Astrocyte (in vitro differentiated cells and primary cell): ENCODE data around the gene KRT23.

Experiments
- EZH2 ChIP-seq: IDR thresholded peaks from 2 replicates; pipeline ENCODE4 v1.6.1; 2012; ENCODE audit warnings: mild to moderate bottlenecking, low read length, inconsistent platforms; ENCODE audit not compliant: insufficient read depth
- TF ChIP-seq, protein P1 (sequence below): IDR thresholded peaks from 2 replicates; pipeline ENCODE4 v1.5.1; 2011; ENCODE audit warnings: low read depth, mild to moderate bottlenecking, inconsistent platforms, low read length, moderate library complexity; ENCODE audit not compliant: insufficient read depth

DNA sequence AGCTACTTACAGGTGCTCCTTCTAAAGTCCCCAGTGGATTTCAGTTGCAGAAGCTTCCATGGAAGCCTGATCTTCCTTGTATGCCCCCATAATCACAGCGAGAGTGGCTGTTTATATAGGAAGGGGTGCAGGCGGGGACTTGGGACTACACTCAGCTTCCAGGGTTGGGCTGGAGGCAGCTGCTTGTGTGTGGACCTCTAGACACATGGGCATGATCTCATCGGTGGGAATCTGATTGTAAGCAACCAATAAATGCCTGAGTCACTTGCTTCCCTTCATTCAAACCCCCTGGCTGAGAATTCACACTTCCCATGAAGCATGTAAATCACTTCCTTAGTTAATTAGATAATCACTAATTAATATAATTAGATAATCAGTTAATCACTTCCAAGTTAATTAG, 51.4 kb downstream of the KRT23 start:
- TF ChIP-seq, protein P1, sequence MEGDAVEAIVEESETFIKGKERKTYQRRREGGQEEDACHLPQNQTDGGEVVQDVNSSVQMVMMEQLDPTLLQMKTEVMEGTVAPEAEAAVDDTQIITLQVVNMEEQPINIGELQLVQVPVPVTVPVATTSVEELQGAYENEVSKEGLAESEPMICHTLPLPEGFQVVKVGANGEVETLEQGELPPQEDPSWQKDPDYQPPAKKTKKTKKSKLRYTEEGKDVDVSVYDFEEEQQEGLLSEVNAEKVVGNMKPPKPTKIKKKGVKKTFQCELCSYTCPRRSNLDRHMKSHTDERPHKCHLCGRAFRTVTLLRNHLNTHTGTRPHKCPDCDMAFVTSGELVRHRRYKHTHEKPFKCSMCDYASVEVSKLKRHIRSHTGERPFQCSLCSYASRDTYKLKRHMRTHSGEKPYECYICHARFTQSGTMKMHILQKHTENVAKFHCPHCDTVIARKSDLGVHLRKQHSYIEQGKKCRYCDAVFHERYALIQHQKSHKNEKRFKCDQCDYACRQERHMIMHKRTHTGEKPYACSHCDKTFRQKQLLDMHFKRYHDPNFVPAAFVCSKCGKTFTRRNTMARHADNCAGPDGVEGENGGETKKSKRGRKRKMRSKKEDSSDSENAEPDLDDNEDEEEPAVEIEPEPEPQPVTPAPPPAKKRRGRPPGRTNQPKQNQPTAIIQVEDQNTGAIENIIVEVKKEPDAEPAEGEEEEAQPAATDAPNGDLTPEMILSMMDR: no peak
- TF ChIP-seq EZH2: no peak
